Measurements from ENCODE around the gene MMP8. TPM values are rescaled to one million over a fixed set of nuclear protein-coding genes. Genes with fewer than 3 reads are reported as not detected.

The MMP8 gene
- total and polyA plus RNA-seq, 11 donors, result 0.10 to 1.6 (median 0.44) TPM; not detected in 4

DNA sequence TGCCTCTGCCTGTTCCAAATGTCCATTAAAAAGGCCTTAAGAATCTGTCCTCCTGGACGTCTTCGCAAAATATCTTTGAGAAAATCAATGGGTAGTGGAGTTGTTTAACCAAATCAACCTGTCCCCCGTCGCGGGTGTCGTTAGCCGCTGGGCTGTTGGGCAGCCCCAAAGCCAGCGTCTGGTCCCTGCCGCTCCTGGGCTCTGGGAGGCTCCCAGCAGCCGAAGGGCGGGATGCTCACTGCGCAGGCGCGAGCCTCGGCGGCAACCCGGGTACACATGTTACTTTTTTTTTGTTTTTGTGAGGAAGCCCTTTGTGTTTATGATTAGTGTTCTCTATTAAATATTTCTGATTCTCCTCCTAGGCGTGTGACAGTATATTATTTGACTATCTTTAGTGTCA lies 43.0 kb upstream of the MMP8 start:
- no peak for ATAC-seq
- Histone ChIP-seq H3K4me3 (no peak overlapping the region), H3K9me3 (no peaks in the 10 kb centered on the region), H3K36me3 (no peaks in the 10 kb centered on the region), H3K4me1 (no peaks in the 10 kb centered on the region), H3K27ac (no peak overlapping the region), H3K27me3 (peaks cover 0 to 36% (median 0%) of the 10 kb centered on the region in 9 donors)
- whole genome bisulfite sequencing, 4 donors, result 55 to 80% (median 68%) methylated on average over 18 of the region's 18 CpGs
- intact Hi-C loops (cut with DNase I), result no loop called here
- no peak for DNase-seq
- TF ChIP-seq, protein P1, sequence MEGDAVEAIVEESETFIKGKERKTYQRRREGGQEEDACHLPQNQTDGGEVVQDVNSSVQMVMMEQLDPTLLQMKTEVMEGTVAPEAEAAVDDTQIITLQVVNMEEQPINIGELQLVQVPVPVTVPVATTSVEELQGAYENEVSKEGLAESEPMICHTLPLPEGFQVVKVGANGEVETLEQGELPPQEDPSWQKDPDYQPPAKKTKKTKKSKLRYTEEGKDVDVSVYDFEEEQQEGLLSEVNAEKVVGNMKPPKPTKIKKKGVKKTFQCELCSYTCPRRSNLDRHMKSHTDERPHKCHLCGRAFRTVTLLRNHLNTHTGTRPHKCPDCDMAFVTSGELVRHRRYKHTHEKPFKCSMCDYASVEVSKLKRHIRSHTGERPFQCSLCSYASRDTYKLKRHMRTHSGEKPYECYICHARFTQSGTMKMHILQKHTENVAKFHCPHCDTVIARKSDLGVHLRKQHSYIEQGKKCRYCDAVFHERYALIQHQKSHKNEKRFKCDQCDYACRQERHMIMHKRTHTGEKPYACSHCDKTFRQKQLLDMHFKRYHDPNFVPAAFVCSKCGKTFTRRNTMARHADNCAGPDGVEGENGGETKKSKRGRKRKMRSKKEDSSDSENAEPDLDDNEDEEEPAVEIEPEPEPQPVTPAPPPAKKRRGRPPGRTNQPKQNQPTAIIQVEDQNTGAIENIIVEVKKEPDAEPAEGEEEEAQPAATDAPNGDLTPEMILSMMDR (IDR thresholded peaks at IDR 0.05), result no peak
- no peak for TF ChIP-seq POLR2A (IDR thresholded peaks at IDR 0.05)

DNA sequence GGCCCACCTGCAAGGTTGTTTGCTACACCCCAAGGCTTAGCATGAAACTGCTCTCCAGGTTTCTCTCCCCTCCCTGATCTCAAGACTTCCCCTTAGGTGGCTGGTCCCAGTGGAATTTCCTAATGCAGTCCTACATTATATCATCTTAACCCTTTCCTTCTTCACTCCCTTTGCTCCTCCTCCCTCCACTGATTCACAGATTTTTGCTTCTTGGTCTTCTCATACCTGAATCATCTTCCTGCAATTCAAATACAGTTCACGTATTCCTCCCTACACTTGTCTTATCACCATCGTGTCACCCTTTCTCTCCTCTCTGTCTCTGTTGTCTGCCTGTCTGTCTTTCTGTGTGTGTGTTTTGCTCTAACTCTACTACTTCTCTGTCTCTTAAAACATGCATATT lies 38.7 kb upstream of the MMP8 start:
- peaks cover 0 to 23% (median 0%) of the 10 kb centered on the region in 12 donors for H3K4me1 ChIP-seq
- 46 to 61% (median 57%) methylated on average over 2 of the region's 2 CpGs for WGBS, 4 donors
- ATAC-seq, result no peak
- H3K36me3 ChIP-seq, result no peaks in the 10 kb centered on the region
- no peak for DNase-seq
- H3K27ac ChIP-seq, result no peak overlapping the region
- H3K27me3 ChIP-seq, result peaks cover 0 to 38% (median 0%) of the 10 kb centered on the region in 9 donors
- H3K4me3 ChIP-seq, result no peak overlapping the region
- TF ChIP-seq, protein P1 (IDR thresholded peaks at IDR 0.05), result no peak
- no peak for TF ChIP-seq POLR2A (IDR thresholded peaks at IDR 0.05)
- no peaks in the 10 kb centered on the region for H3K9me3 ChIP-seq
- intact Hi-C loops (cut with DNase I), result no loop called here

DNA sequence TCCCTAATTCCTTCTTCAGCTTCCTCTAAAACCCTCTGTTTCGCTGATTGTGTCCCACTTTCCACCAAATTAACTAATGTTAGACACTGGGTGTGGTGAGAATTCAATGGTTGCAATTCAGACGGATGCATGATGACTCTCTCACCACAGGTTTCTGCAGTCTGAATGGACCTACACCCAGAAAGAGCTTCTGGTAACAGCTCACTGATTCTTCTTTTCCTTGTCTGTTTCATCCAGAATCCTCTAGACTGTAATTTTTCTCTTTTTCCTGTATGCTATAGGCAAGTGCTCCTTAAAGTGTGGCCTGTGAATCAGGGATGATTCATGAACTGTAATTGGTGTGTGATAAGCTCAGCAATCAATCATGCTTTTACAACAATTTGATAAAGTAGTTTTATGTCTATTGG lies 37.6 kb upstream of the MMP8 start:
- peaks cover 0 to 34% (median 0%) of the 10 kb centered on the region in 9 donors for H3K27me3 ChIP-seq
- no peak for DNase-seq
- no peak for TF ChIP-seq POLR2A (IDR thresholded peaks at IDR 0.05)
- TF ChIP-seq, protein P1 (IDR thresholded peaks at IDR 0.05), result no peak
- H3K4me1 ChIP-seq, result peaks cover 0 to 29% (median 0%) of the 10 kb centered on the region in 12 donors
- H3K27ac ChIP-seq, result no peak overlapping the region
- 61 to 78% (median 65%) methylated on average over 2 of the region's 2 CpGs for WGBS, 4 donors
- intact Hi-C loops (cut with DNase I), result no loop called here
- ATAC-seq, result no peak
- no peak overlapping the region for H3K4me3 ChIP-seq
- no peaks in the 10 kb centered on the region for H3K9me3 ChIP-seq
- no peaks in the 10 kb centered on the region for H3K36me3 ChIP-seq

DNA sequence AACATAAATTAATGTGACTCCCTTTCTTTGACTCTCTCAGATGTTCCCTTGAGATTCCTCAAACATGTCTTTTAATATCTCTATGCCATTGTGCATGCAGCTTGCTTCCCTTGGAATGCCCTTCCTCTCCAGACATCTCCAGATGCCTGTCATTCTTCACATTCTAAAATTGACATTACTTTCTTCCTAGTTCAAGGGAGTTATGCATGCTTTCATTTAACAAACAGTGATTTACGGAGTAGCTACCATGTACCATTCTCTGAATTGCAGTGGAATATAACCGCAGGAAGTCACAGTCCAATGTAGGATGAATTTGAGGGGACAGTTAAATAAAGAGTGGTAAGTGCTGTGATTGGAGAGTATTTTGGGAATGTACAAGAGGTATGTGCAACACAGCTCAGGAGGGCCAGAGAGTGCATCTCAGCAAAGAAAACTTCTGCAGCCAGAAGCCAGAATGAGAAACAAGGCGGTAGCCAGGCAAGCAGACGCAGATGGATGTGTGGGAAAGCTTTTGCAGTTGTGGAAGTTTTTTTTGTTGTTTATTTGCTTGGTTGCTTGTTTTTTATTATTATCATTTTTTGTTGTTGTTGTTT lies 37.0 kb upstream of the MMP8 start:
- H3K4me3 ChIP-seq, result no peak overlapping the region
- peaks cover 0 to 29% (median 0%) of the 10 kb centered on the region in 12 donors for H3K4me1 ChIP-seq
- intact Hi-C loops (cut with DNase I), result no loop called here
- ATAC-seq (no peak), DNase-seq (no peak)
- WGBS, 4 donors, result 48 to 61% (median 53%) methylated on average over 4 of the region's 4 CpGs
- no peaks in the 10 kb centered on the region for H3K9me3 ChIP-seq
- peaks cover 0 to 30% (median 0%) of the 10 kb centered on the region in 9 donors for H3K27me3 ChIP-seq
- H3K27ac ChIP-seq, result no peak overlapping the region
- H3K36me3 ChIP-seq, result no peaks in the 10 kb centered on the region
- TF ChIP-seq, protein P1 (IDR thresholded peaks at IDR 0.05), result no peak
- TF ChIP-seq POLR2A (IDR thresholded peaks at IDR 0.05), result no peak

Measured in heart left ventricle (tissue), 16 donors.